ENCODE data around the gene TBC1D9. TPM values are rescaled to one million over a fixed set of nuclear protein-coding genes. Genes with fewer than 3 reads are reported as not detected.

TBC1D9 gene
- total and polyA plus RNA-seq, 10 of the 15 experiments (the other 5 are each of a cell fraction or from before 2014, with no cell fraction given) = 0.87 to 14.9 (median 7.1) TPM

DNA sequence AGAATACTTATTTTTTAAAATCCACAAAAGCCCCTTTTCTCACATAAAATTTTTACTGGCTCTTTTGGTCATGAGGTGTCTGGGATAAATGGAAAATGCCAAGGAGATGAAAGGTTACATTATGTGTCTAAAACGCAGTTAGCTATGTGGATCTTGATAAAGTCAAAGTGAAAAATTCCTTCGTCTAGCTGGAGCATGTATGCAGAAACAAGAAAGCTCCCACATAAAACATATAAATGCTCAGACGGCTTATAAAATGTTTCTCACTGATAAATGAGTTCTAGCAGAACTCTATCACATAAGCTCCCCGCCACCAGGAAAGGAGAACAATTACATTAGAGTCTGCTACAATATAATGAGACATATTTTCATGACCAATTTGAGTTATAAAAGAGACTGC is 83.8 kb downstream of the TBC1D9 start:
- 47% methylated on average over 4 of the region's 4 CpGs for WGBS (ENCODE audit: insufficient coverage, insufficient replicate concordance, low lambda C conversion rate, missing lambda C conversion rate)
- Histone ChIP-seq H3K27ac (ENCODE audit: control insufficient read depth, insufficient read depth) (no peak overlapping the region), H3K27me3 (replicated peaks in 1 of 2; ENCODE audit: control insufficient read depth in 2 of 2, insufficient read depth in 2 of 2, low read length in 1 of 2) (no peaks in the 10 kb centered on the region), H3K4me2 (ENCODE audit: control insufficient read depth, insufficient read depth) (no peak overlapping the region), H3K36me3 (ENCODE audit: control insufficient read depth in 2 of 2, insufficient read depth in 2 of 2, low read length in 1 of 2) (peaks cover 0 to 2% of the 10 kb centered on the region in 2 experiments; a peak in 1 of 4 replicates), H4K20me1 (ENCODE audit: control insufficient read depth, insufficient read depth) (no peaks in the 10 kb centered on the region), H3K79me2 (ENCODE audit: control insufficient read depth, insufficient read depth, low read length) (no peaks in the 10 kb centered on the region), H3K9ac (ENCODE audit: control insufficient read depth, insufficient read depth, low read length) (no peak overlapping the region), H3K4me3 (no peak overlapping the region), H3K4me1 (ENCODE audit: control insufficient read depth, insufficient read depth, low read length) (no peaks in the 10 kb centered on the region), H3K9me3 (replicated peaks; ENCODE audit: control insufficient read depth, insufficient read depth, low read length) (no peaks in the 10 kb centered on the region), H2AFZ (ENCODE audit: control insufficient read depth, low read depth, low read length) (no peak overlapping the region)
- CTCF ChIA-PET = no interaction called here
- intact Hi-C loops (cut with micrococcal nuclease; ENCODE audit: unreplicated experiment) = no loop called here
- DNase-seq (ENCODE audit: low read depth, low spot score) = no peak
- SMC1A ChIA-PET (ENCODE audit: uncharacterized antibody, unreplicated experiment) = interaction anchor here (1.1 kb wide), 1 partner anchor 20 kb away, joined by 3 read pairs; no protein-coding TSS in a partner anchor
- no peak for FAIRE-seq
- in situ Hi-C loops (cut with MboI) = no loop called here
- POLR2A ChIA-PET = no interaction called here
- no TSS peak for BruUV-seq (replicated peaks)
- RAD21 ChIA-PET (ENCODE audit: unreplicated experiment) = no interaction called here
- ATAC-seq = no peak
- TF ChIP-seq CHD2 (IDR thresholded peaks at IDR 0.05; ENCODE audit: borderline replicate concordance, low read depth, low read length) = no peak
- no peak for TF ChIP-seq ETV6 (conservative IDR thresholded peaks at IDR 0.05 in 1 of 2, IDR thresholded peaks at IDR 0.05 in 1 of 2; ENCODE audit: borderline replicate concordance in 1 of 2, low read depth in 1 of 2)
- TF ChIP-seq MEF2A (IDR thresholded peaks at IDR 0.05; ENCODE audit: insufficient read depth, low read depth, low read length) = no peak
- TF ChIP-seq, protein P1, sequence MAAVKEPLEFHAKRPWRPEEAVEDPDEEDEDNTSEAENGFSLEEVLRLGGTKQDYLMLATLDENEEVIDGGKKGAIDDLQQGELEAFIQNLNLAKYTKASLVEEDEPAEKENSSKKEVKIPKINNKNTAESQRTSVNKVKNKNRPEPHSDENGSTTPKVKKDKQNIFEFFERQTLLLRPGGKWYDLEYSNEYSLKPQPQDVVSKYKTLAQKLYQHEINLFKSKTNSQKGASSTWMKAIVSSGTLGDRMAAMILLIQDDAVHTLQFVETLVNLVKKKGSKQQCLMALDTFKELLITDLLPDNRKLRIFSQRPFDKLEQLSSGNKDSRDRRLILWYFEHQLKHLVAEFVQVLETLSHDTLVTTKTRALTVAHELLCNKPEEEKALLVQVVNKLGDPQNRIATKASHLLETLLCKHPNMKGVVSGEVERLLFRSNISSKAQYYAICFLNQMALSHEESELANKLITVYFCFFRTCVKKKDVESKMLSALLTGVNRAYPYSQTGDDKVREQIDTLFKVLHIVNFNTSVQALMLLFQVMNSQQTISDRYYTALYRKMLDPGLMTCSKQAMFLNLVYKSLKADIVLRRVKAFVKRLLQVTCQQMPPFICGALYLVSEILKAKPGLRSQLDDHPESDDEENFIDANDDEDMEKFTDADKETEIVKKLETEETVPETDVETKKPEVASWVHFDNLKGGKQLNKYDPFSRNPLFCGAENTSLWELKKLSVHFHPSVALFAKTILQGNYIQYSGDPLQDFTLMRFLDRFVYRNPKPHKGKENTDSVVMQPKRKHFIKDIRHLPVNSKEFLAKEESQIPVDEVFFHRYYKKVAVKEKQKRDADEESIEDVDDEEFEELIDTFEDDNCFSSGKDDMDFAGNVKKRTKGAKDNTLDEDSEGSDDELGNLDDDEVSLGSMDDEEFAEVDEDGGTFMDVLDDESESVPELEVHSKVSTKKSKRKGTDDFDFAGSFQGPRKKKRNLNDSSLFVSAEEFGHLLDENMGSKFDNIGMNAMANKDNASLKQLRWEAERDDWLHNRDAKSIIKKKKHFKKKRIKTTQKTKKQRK (IDR thresholded peaks at IDR 0.05; ENCODE audit: low read depth, low read length) = no peak
- TF ChIP-seq POLR2AphosphoS5 (IDR thresholded peaks at IDR 0.05; ENCODE audit: low read length) = no peak
- TF ChIP-seq, protein P2, sequence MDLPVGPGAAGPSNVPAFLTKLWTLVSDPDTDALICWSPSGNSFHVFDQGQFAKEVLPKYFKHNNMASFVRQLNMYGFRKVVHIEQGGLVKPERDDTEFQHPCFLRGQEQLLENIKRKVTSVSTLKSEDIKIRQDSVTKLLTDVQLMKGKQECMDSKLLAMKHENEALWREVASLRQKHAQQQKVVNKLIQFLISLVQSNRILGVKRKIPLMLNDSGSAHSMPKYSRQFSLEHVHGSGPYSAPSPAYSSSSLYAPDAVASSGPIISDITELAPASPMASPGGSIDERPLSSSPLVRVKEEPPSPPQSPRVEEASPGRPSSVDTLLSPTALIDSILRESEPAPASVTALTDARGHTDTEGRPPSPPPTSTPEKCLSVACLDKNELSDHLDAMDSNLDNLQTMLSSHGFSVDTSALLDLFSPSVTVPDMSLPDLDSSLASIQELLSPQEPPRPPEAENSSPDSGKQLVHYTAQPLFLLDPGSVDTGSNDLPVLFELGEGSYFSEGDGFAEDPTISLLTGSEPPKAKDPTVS (IDR thresholded peaks at IDR 0.05; ENCODE audit: low read depth, low read length) = no peak
- no peak for TF ChIP-seq CBX3 (IDR thresholded peaks at IDR 0.05; ENCODE audit: borderline replicate concordance, low read depth)
- TF ChIP-seq NR2C2 (IDR thresholded peaks at IDR 0.05; ENCODE audit: borderline replicate concordance, control insufficient read depth, insufficient read length, low read depth) = no peak
- TF ChIP-seq MTA2 (IDR thresholded peaks at IDR 0.05; ENCODE audit: low read depth) = no peak
- TF ChIP-seq, protein P3, sequence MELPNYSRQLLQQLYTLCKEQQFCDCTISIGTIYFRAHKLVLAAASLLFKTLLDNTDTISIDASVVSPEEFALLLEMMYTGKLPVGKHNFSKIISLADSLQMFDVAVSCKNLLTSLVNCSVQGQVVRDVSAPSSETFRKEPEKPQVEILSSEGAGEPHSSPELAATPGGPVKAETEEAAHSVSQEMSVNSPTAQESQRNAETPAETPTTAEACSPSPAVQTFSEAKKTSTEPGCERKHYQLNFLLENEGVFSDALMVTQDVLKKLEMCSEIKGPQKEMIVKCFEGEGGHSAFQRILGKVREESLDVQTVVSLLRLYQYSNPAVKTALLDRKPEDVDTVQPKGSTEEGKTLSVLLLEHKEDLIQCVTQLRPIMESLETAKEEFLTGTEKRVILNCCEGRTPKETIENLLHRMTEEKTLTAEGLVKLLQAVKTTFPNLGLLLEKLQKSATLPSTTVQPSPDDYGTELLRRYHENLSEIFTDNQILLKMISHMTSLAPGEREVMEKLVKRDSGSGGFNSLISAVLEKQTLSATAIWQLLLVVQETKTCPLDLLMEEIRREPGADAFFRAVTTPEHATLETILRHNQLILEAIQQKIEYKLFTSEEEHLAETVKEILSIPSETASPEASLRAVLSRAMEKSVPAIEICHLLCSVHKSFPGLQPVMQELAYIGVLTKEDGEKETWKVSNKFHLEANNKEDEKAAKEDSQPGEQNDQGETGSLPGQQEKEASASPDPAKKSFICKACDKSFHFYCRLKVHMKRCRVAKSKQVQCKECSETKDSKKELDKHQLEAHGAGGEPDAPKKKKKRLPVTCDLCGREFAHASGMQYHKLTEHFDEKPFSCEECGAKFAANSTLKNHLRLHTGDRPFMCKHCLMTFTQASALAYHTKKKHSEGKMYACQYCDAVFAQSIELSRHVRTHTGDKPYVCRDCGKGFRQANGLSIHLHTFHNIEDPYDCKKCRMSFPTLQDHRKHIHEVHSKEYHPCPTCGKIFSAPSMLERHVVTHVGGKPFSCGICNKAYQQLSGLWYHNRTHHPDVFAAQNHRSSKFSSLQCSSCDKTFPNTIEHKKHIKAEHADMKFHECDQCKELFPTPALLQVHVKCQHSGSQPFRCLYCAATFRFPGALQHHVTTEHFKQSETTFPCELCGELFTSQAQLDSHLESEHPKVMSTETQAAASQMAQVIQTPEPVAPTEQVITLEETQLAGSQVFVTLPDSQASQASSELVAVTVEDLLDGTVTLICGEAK (IDR thresholded peaks at IDR 0.05; ENCODE audit: borderline replicate concordance) = no peak
- no peak for TF ChIP-seq SREBF1 (IDR thresholded peaks at IDR 0.05; ENCODE audit: low read length)
- TF ChIP-seq, protein P4, sequence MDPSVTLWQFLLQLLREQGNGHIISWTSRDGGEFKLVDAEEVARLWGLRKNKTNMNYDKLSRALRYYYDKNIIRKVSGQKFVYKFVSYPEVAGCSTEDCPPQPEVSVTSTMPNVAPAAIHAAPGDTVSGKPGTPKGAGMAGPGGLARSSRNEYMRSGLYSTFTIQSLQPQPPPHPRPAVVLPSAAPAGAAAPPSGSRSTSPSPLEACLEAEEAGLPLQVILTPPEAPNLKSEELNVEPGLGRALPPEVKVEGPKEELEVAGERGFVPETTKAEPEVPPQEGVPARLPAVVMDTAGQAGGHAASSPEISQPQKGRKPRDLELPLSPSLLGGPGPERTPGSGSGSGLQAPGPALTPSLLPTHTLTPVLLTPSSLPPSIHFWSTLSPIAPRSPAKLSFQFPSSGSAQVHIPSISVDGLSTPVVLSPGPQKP (IDR thresholded peaks at IDR 0.05; ENCODE audit: low read depth, low read length) = no peak
- no peak for TF ChIP-seq EGR1 (IDR thresholded peaks at IDR 0.05; ENCODE audit: borderline replicate concordance in 1 of 2, low read depth in 2 of 2, low read length in 2 of 2)
- no peak for TF ChIP-seq NRF1 (conservative IDR thresholded peaks at IDR 0.05; ENCODE audit: low read depth, low read length)
